Fibroblast of skin of back (primary cell): ENCODE measurements around the gene SDCBP2.

ENCODE experiments used
- DNase-seq: peaks from one replicate; pipeline ENCODE4 v3.0.0-alpha.2; 2013

SDCBP2 gene

DNA sequence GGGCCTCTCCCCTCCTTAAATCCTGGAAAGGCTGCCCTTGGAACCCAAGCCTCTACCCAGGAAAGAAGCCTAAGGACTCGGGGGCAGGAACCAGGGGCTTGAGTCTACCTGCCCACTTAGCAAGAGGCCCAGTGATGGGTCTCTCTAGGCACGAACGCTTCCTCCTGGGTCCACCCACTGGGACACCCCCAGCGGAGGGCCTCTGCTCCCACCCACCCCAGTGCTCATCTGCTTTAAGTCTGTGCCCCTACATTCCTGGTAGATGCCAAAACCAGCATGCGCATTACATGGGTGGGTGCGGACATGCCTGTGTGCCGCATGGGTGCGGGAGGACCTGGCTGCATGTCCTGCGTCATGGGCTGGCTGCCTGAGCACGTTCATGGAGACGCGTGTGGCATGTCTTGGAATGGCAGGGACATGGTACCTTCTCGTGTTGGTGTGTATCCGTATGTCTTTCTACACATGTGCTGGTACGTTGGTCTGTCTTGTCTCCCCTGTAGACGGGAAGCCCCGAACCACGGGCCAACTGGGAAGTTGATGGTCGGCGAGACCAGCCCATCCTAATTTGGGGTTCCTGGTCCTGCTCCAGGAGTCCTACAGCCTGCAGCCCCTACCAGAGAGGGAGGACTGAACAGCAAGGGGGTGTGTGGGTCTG is 33.5 kb downstream of the SDCBP2 start:
- no peak for DNase-seq

DNA sequence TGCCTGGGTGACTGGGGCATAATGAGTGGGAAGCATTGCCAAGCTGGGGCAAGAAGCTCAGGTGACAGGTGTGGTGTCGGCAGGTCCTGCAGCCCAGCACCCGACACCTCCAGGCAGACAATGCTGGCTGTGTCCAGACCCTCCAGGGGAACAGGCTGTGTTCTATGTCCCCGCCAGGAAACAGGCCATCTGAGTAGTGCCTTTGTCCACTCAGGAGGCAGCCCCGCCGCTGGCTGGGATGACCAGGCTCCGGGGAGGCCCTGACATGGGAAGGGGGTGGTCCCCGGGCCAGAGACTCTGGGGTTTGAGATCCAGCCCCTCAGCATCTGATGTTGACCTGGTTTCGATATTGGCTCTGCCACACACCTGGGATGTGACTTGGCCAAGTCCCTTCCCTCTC is 34.4 kb downstream of the SDCBP2 start:
- no peak for DNase-seq

DNA sequence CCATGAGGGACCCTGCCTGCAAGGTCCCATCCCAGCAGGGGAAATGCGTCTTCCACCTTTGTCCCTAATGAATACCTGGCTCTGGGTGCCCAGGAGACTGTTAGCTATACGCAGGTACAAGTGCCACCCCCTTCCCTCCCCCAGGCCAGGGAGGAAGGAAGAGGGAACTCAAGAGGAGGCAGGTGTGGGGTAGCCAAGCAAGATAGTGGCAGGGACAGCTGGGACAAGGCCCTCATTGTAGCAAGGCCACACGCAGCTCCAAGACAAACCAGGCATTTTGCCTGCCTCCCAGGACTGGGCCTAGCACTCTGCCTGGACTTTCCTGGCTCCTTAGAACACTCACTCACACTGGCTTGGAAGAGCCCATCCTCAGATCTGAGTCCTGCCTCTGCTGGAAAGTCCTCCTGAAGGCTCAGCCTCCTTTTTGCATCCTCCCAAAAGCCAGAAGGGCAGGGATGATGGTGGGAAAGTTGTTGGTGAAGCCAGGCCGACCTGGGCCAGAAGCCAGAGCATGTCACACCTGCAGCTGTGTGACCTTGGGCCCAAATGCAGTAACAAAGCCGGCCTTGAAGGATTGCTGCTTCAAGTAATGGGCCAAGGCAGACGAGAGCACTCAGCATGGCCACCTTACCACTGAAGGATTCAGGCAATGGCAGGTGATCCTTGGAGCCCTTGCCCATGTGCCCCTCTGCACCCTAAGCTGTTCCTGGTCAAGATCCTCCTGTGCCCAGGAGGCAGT is 35.1 kb downstream of the SDCBP2 start:
- no peak for DNase-seq

DNA sequence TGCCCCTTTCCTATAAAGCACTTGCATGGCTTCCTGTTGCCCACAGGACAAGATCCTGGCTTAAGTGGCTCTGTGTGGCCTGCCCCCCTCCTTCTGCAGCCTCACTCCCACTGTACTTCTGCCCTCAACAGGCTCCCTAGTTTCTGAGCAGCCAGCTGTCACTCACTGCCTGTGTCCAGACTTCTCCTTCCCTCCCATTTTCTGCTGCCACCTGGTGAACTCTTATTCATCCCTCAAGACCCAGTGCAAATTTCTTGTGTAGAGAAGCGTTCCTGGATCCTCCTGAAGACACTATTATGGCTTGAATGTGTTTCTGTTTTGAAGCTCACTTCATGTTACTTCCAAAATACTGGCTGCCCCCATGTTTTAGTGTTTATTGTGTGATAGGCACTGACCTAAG is 36.3 kb downstream of the SDCBP2 start:
- DNase-seq, result no peak

DNA sequence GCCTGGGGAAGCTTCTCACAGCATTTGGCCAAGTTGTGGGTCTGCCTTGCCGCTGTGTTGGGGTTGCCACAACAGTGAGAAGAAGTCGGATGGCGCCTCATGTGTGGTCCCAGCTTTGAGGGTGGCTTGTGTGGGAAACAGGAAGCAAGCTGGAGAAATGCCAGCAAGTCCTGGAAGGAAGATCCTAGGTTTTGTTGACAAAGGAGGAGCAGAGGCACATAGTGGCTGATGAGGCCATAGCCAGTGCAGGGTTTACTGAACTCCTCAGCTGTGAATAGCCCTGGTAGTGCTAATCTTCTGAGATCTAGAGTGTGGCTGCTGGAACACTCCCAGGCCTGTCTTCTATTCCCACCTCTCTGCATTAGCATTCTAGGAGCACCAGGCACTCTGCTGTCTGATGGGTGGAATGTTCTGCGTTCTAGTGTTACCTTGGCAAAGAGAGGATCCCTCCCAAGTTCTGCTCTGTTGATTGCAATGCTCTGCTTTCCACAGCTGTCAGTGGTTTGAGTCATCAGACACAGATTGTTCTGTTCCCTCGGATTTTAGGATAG is 37.7 kb downstream of the SDCBP2 start:
- peak; percentile 53 for DNase-seq

DNA sequence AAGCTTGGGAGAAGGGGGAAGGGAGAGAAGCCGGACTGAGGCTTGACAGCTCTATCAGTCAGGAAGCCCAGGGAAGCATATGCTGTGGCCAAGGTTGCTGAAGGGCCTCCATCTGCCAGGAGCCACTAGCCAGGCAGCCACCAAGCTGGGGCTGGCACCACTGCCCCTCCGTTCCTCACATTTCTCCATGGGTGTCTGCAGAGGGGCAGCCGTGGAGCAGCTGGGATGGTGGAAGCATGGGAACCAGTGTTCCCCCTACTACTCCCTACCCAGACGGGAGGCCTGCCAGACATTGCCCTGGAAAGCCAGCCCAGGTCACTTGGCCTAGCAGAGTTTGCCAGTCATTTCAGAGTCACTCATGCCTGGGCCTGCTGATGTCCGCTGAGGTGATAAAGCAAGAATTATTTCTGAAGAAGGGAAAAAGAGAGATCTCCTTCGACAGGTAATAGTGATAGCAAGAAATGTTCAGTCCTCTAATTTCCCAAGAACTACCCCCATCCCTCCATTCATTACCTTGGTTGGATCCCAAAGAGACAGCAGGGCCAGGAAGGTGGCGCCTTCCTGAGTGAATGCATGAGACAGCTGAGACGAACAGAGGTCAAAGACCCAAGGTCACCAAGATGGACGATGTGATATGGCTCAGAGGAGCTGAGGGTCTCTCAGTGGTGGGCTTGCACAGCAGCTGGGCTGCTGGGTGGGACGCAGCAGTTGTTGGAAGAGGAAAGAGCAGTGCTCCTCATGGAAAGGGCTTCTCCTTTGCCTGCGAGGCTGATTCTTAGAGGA is 41.0 kb downstream of the SDCBP2 start:
- DNase-seq, result no peak

DNA sequence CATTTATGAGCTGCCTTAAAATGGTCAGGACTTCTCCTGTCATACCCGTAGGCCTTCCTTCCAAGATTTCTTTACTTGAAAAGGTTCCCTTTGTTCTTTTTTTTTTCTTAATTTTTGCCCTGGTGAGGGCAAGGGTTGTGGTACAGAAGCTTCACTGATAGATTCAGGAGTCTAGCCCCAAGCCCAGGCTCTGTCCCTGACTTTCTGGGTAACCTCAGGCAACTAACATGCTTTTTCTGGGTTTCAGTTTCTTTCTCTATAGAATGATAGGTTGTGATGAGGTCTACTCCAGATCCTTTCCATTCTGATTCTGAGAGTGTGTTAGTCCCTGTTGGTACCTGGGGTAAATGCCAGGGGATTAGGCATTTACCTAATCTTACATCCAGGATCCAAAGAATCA is 41.6 kb downstream of the SDCBP2 start:
- no peak for DNase-seq

DNA sequence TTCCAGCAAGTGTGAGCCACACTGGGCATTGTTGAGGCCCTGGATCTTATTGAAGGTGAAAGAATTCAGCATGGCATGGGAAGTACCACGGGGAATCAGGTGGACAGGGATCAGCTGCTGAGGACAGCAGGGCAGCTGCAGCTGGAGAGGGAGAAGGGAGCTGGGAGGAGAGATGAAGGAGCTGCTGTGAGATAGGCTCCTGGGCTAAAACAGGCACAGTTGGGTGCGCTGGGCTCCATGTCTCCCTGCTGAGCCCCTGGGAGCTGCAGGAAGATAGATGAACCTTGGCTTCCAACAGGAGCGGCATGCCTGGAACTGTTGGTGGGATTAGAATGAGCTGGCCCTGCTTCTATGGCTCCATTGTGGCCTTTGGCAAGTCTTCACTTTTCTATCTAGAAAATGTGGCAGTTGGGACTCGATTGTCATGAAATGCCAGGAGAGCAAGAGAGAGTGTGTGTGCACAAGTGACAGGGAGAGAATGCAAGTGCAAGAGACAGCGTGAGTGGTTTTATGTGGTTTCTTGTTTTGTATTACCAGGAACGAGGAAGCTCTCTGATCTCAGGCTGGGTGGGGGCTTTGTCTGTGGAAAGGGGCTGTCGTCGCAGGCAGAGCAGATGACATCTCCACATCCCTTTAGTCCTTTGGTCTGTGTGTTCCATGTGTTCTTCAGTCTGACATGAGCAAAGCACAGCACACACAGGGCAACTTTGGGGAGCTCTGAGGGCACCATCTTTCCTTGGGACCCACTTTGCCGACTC is 42.5 kb downstream of the SDCBP2 start:
- no peak for DNase-seq

DNA sequence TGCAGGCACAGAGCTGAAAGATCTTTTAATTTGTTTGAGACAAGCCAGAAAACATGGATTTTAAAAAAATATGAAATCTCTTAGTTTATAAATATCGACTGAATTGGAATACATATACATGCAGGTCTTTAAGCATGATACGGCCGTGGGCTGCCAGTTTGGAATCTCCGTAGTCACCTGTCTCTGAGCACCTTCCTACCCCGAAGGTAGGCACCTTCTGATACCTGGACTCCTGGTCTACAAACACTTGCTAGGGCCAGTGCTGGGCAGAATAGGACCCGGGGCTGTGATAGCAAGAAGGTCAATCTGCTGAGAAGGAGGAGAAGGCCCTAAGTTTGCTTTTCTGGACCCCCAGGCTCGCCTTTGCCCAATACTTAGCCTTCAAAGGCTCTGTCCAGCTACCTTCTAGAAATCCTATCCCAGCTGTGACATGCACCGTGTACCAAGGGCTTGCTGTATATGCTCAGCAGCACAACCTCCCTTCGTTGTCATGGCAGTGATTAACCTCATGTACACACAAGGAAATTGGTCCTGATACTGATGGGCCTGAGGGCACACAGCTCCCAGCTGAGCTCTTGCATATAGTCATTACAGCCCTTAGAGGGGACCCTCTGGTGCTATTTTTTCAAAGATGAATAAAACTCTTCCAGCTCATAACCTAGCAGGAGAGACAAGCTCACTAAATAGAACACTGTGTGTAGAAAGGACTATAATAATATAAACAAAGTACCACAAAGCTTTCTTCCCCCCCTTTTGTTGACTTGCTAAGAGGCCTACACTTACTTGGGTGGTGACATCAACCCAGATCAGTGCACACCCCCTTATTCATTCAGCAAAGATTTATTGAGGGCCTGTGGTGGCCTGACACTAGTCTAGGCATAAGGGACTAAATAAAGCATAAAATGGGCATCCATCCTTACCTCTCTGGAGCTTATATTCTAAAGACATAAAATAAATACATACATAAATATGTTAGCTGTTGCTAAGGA is 45.1 kb downstream of the SDCBP2 start:
- DNase-seq, result no peak

DNA sequence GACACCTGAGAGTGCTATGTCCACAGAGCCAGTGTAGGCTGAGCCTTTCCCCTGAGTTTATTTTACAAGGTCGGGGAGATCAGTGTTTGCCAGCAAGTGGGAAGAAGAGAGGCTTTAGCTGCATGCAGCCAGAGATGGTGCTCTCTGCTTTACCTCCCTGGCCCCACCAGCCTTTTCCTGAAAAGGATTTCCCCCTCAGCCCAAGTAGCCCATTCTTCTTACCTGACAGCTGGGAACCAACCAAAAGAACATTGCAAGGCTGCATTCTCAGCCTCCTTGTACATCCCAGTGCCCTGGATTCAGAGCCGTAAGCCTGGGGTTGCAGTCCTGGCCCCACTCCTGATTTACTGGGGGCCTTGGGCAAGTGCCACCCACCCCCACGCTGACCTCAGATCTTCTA is 46.0 kb downstream of the SDCBP2 start:
- no peak for DNase-seq

DNA sequence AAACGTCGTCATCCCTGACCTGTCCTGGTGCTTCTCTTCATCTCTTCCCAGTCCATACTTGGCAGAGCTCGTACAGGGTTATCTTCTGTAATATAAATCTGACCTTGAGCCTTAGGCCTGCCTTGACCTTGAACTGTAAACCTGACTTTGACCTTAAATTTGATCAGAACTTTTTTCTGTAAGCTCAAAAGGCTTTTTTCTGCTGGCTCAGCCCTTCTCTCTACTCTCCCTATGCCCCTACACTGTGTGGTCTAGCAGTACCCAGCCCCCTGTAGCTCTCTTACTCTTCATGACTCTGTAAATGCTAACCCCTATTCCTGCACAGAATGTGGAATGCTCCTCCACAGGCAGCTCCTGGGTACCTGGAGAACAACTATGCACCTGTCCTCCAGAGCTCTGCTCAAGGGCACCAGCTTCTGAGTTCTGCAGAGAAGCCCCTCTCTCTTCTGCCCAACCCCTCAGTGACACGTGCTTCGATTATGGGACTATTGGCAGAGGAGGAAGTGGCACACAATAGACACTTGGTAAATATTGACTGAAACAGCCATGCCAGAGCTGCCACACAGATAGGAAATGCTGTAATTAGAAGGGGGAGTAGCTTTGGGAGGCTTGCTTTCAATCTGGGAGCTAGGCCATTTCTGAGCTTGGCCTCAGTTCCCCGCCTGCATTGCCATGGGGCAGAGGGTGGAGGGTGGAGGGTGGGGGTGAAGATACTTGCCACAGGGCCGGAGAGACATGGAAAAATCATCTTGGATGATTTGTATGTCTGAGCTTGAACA is 47.5 kb downstream of the SDCBP2 start:
- no peak for DNase-seq

DNA sequence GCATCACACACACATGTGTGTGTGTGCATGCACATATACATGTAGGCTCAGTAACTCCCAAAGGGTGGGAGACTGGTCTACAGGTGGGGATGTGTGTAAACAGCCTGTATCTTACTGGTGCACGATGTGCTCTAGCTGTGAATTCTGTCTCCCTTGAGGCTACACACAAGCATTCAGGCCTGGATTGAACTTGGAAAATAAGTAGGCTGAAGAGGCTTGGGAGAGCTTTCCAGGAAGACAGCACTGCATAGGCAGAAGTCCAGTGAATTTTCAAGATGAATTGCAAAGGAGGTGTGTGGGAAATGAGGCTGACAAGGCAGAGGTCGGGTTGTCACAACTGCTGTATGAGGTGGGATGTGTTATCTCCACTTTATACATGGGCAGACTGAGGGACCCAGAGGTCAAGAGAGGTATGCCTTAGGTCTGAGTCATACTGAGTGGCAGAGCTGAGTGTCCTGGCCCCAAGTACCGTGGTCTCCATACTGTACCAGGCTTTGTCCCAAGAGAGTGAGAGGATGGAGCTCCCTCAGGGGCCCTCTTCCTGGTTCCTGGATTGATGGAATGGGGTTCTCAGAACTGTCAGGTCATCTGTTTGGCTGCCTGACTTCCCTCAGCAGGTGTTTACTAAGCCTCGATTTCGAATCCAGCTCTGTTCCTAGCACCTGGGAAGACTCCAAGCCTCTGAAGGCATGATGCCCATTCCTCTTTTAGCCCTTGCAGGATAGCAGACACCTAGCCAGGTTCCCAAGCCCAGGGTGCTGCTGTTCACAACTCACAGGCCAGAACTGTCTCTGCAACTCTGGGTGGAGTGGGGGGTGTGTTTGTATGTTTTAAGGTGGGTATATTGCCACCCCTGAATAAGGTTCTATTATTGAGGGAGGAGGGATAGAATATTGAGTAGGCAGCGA is 48.5 kb downstream of the SDCBP2 start:
- no peak for DNase-seq

DNA sequence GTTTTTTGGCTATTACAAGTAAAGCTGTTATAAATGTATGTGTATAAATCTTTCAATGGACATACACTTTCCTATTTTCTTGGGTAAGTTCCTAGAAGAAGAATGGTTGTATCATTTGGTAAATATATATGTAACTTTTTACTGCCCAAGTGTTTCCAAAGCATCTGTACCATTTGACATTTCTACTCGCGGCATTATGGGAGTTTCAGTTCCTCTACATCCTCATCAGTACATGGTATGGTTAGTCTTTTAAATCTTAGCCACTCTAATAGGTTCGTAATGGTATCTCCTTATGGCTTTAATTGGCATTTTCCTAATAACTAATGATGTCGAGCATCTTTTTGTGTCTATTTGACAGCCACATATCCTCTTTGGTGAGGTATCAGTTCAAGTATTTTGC is 49.9 kb downstream of the SDCBP2 start:
- DNase-seq, result no peak

DNA sequence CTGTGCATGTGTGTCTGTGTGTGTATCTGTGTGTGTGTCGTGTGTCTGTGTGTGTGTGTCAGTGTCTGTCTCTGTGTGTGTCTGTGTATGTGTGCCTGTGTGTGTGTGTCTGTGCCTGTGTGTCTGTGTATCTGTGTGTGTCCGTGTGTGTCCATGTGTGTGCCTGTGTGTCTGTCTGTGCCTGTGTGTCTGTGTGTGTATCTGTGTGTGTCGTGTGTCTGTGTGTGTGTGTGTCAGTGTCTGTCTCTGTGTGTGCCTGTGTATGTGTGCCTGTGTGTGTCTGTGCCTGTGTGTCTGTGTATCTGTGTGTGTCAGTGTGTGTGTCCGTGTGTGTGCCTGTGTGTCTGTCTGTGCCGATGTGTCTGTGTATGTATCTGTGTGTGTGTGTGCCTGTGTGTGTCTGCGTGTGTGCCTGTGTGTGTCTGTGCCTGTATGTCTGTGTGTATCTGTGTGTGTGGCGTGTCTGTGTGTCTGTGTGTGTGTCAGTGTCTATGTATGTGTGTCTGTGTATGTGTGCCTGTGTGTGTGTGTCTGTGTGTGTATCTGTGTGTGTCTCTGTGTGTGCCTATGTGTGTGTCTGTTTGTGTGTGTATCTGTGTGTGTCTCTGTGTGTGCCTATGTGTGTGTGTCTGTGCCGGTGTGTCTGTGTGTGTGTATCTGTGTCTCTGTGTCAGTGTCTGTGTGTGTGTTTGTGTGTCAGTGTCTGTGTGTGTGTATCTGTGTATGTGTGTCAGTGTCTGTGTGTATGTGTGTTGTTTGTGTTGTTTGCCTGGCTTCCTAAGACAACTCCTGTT is 51.2 kb downstream of the SDCBP2 start:
- DNase-seq, result no peak

DNA sequence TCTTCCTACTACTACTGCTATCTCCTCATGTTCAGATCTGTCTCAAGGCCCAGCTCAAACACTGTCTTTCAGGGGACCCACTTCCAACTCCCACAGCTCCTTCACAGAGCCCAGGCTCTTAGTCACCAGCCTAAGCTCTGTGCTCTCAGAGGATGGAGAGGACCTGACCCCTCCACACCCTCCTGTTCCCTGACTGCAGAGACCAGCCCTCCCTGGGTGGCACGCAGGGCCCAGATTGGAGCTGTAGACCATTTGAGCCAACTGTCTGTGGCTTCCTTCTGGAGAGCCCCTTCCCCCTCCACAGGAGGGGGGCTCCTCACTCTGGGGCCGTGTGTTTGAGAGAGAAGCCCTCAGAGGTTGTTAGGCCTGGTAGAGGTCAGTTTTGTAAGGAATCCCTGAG is 53.0 kb downstream of the SDCBP2 start:
- DNase-seq, result no peak

DNA sequence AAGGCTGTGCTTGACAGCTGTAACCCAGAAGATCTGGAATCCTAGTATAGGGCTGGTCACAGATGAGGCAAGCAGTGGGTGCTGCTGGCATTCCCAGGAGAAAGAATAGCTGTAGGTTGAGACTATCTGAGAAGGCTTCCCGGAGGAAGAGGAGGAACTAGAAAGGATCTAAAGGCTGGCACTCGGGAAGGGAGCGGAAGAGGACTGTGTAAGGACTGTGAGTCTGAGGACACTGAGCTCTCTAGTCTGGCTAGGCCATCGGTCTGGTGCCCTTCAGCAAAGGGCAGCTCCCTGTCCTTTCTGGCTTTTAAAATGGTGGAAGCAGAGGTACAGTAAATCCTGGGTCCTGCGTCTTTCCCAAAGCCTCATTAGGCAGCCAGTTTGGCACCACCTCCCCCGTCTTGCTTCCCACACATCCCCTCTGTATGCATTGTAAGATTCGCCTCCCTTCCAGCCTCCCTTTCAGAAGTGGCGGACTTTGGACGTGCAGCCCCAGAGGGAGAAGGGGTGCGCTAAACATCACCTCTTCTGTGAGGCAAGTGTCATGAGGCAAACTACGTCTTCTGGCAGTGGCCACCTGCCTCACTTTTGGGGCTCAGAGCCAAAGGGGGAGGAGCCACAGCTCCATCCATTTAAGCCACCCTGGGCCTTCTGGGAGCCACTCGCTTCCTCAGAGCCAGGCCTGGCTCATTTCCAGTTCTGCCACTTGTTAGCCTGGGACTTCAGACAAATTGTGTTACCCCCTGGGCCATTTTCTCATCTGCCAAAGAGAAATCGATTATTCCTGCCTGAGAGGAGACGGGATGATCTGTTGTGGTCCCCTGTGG is 54.2 kb downstream of the SDCBP2 start:
- DNase-seq, result no peak

DNA sequence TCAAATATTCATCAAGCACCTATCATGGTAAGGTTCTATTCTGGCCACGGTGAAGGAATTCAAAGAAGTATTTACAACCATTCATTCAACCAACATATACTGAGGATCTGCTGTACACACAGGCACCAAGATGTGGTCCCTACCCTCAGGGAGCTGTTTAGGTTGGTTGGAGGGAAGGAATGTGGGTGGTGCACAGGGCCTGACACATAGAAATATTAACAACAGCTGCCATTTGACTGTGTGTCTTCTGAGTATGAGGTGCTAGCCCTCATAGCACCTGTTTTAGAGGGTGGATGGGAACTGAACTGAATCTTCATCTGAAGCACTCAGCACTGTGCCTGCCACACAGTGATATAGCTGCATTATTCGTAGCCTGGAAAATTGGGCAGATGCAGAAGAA is 55.6 kb downstream of the SDCBP2 start:
- no peak for DNase-seq
